Measurements from ENCODE around the gene PEX19. TPM values are rescaled to one million over a fixed set of nuclear protein-coding genes. Genes with fewer than 3 reads are reported as not detected.

Gene PEX19
- total and polyA plus RNA-seq, 10 of the 15 experiments (the other 5 are each of a cell fraction or from before 2014, with no cell fraction given) = 27.1 to 58.1 (median 39.6) TPM

DNA sequence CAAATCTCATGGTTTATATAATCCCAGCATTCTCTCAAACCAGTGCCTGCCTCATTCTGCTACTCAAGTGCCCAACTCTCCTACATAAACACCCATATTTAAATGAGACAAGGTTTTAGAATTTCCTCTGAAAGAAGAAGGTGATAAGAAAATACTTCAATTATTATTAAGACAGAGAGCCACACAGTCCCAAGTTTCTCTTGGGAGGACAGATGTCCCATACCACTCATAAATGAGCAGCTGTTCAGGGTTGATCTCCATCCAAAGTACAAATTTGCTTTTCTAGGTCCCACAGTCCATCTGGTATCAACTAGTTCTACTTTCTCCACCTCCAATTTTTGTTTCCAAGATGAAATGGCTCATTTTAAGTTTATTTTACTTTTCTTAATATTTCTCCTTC is 33.9 kb downstream of the PEX19 start (continued):
- TF ChIP-seq MXI1 (IDR thresholded peaks at IDR 0.05; ENCODE audit: low read depth, low read length) (no peak), CBFB (IDR thresholded peaks at IDR 0.05; ENCODE audit: low read depth) (no peak)

- WGBS (ENCODE audit: insufficient coverage, insufficient replicate concordance, low lambda C conversion rate, missing lambda C conversion rate) = 72% methylated on average over 1 of the region's 1 CpG
- Histone ChIP-seq H3K4me2 (ENCODE audit: control insufficient read depth, insufficient read depth) (no peak overlapping the region), H3K4me3 (no peak overlapping the region), H3K27ac (ENCODE audit: control insufficient read depth, insufficient read depth) (no peak overlapping the region), H3K36me3 (ENCODE audit: control insufficient read depth in 2 of 2, insufficient read depth in 2 of 2, low read length in 1 of 2) (no peaks in the 10 kb centered on the region; a peak in 3 of 4 replicates), H3K9me3 (replicated peaks; ENCODE audit: control insufficient read depth, insufficient read depth, low read length) (no peaks in the 10 kb centered on the region), H2AFZ (ENCODE audit: control insufficient read depth, low read depth, low read length) (no peak overlapping the region), H3K79me2 (ENCODE audit: control insufficient read depth, insufficient read depth, low read length) (peaks cover 2% of the 10 kb centered on the region), H3K4me1 (ENCODE audit: control insufficient read depth, insufficient read depth, low read length) (no peaks in the 10 kb centered on the region), H4K20me1 (ENCODE audit: control insufficient read depth, insufficient read depth) (no peaks in the 10 kb centered on the region), H3K9ac (ENCODE audit: control insufficient read depth, insufficient read depth, low read length) (no peak overlapping the region), H3K27me3 (replicated peaks in 1 of 2; ENCODE audit: control insufficient read depth in 2 of 2, insufficient read depth in 2 of 2, low read length in 1 of 2) (no peaks in the 10 kb centered on the region)
- BruUV-seq (replicated peaks) = no TSS peak
- TF ChIP-seq BACH1 (IDR thresholded peaks at IDR 0.05; ENCODE audit: borderline replicate concordance) (no peak), NR2C2 (IDR thresholded peaks at IDR 0.05; ENCODE audit: borderline replicate concordance, control insufficient read depth, insufficient read length, low read depth) (no peak), POU2F2 (IDR thresholded peaks at IDR 0.05; ENCODE audit: borderline replicate concordance, low read depth, low read length) (no peak)
- TF ChIP-seq, protein P1, sequence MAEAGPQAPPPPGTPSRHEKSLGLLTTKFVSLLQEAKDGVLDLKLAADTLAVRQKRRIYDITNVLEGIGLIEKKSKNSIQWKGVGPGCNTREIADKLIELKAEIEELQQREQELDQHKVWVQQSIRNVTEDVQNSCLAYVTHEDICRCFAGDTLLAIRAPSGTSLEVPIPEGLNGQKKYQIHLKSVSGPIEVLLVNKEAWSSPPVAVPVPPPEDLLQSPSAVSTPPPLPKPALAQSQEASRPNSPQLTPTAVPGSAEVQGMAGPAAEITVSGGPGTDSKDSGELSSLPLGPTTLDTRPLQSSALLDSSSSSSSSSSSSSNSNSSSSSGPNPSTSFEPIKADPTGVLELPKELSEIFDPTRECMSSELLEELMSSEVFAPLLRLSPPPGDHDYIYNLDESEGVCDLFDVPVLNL (IDR thresholded peaks at IDR 0.05; ENCODE audit: low read depth, low read length) = no peak
- no peak for ATAC-seq
- no peak for FAIRE-seq
- ChIA-PET SMC1A (ENCODE audit: uncharacterized antibody, unreplicated experiment) (interaction anchor here (1.6 to 2.1 kb wide), 3 partner anchors 44 to 54 kb away, joined by 6 to 8 read pairs (median 8); no protein-coding TSS in a partner anchor), POLR2A (interaction anchor here (0.7 to 1.3 kb wide), 3 partner anchors 22 to 66 kb away, joined by 3 to 4 read pairs (median 3); no protein-coding TSS in a partner anchor), RAD21 (ENCODE audit: unreplicated experiment) (interaction anchor here (0.9 kb wide), 2 partner anchors 54 to 146 kb away, joined by 3 read pairs; no protein-coding TSS in a partner anchor), CTCF (interaction anchor here (0.9 to 10.6 kb wide), 7 partner anchors 15 to 161 kb away, joined by 4 to 273 read pairs (median 28); partner anchors contain the start of genes CASQ1 and DCAF8)
- intact Hi-C loops (cut with micrococcal nuclease; ENCODE audit: unreplicated experiment) (no loop called here), in situ Hi-C loops (cut with MboI) (no loop called here)
- DNase-seq (ENCODE audit: low read depth, low spot score) = no peak
These were observed 37.9 kb downstream of the PEX19 start for GRCh38 chr1:160247053-160247452.
